SK-N-SH (cell line): Measurements from ENCODE around the gene C9orf85. TPM values are rescaled to one million over a fixed set of nuclear protein-coding genes. Genes with fewer than 3 reads are reported as not detected.
"Not testable (repeated sequence)": the region's sequence is repeated elsewhere in the genome, so short reads cannot be mapped to it uniquely, and the experiment has no call there.

Source experiments
- CTCF ChIA-PET: fragments of 300-600, 350-600 bp; formaldehyde crosslinking; extraction: SDS; loops from one replicate; lab custom pipeline; 2021; lab: Yijun Ruan, JAX
- POLR2A ChIA-PET: fragments of 350-600 bp; sonication (Branson Sonifier 250); formaldehyde crosslinking; extraction: SDS; loops from one replicate; lab custom pipeline; 2020; ENCODE audit warnings: antibody characterized with exemption, inconsistent platforms; lab: Yijun Ruan, JAX
- DNase-seq: peaks from one replicate; pipeline ENCODE4 v3.0.0; 2012
- H2AFZ ChIP-seq: fragments of 200-600 bp; sonication (generic); 2 replicates; pipeline ENCODE4 v1.8.1; 2016; ENCODE audit warnings: antibody characterized with exemption, mild to moderate bottlenecking, low read depth
- H3F3A ChIP-seq: fragments of 200-600 bp; sonication (generic); replicated peaks from 2 replicates; pipeline ENCODE3; 2016; ENCODE audit warnings: antibody characterized with exemption, mild to moderate bottlenecking; ENCODE audit not compliant: insufficient read depth
- H3K27ac ChIP-seq, 2 experiments: fragments of 200-500 bp in 1 of 2; fragments of 200-600 bp in 1 of 2; sonication (Bioruptor generic) in 1 of 2; sonication (generic), shearing (Covaris generic) in 1 of 2; 2 replicates each; pipeline versions ENCODE4 v1.5.1 to v1.6.1; 2014 to 2016; ENCODE audit warnings: low read depth in 2 of 2, inconsistent platforms in 1 of 2, low read length in 1 of 2, mild to moderate bottlenecking in 1 of 2, mixed read lengths in 1 of 2
- H3K27me3 ChIP-seq: fragments of 200-600 bp; sonication (generic), shearing (Covaris generic); 2 replicates; pipeline ENCODE4 v1.6.1; 2016; ENCODE audit warnings: mixed run types; ENCODE audit not compliant: insufficient read depth
- H3K36me3 ChIP-seq, 2 experiments: fragments of 200-500 bp in 1 of 2; fragments of 200-600 bp in 1 of 2; sonication (Bioruptor generic) in 1 of 2; sonication (generic) in 1 of 2; replicated peaks in 1 of 2; 2 replicates each; pipeline versions ENCODE3 to v1.5.1; 2014 to 2016; ENCODE audit warnings: low read length in 1 of 2, mild to moderate bottlenecking in 1 of 2; ENCODE audit not compliant: insufficient read depth in 2 of 2, control insufficient read depth in 1 of 2
- H3K4me1 ChIP-seq, 2 experiments: fragments of 200-500 bp in 1 of 2; fragments of 200-600 bp in 1 of 2; sonication (Bioruptor generic) in 1 of 2; sonication (generic), shearing (Covaris generic) in 1 of 2; 2 replicates each; pipeline versions ENCODE4 v1.5.1 to v1.6.1; 2014 to 2016; ENCODE audit warnings: low read depth in 1 of 2, low read length in 1 of 2, mixed run types in 1 of 2; ENCODE audit not compliant: insufficient read depth in 2 of 2, control insufficient read depth in 1 of 2
- H3K4me2 ChIP-seq: fragments of 200-600 bp; sonication (generic), shearing (Covaris generic); 2 replicates; pipeline ENCODE4 v1.6.1; 2017; ENCODE audit warnings: mixed run types
- H3K4me3 ChIP-seq, 2 experiments: fragments of 200-500 bp in 1 of 2; fragments of 200-600 bp in 1 of 2; sonication (Bioruptor generic) in 1 of 2; sonication (generic), shearing (Covaris generic) in 1 of 2; 2 replicates each; pipeline versions ENCODE4 v1.5.1 to v1.8.1; 2014 to 2016; ENCODE audit warnings: low read depth in 2 of 2, inconsistent platforms in 1 of 2, low read length in 1 of 2, mild to moderate bottlenecking in 1 of 2, mixed read lengths in 1 of 2, moderate library complexity in 1 of 2
- H3K79me2 ChIP-seq: fragments of 200-600 bp; sonication (generic); 2 replicates; pipeline ENCODE4 v1.8.1; 2017; ENCODE audit warnings: mild to moderate bottlenecking; ENCODE audit not compliant: insufficient read depth
- H3K9ac ChIP-seq: fragments of 200-600 bp; sonication (generic); 2 replicates; pipeline ENCODE4 v1.6.1; 2017; ENCODE audit warnings: mixed run types
- H3K9me2 ChIP-seq: fragments of 200-600 bp; sonication (generic); 2 replicates; pipeline ENCODE4 v1.6.1; 2017; ENCODE audit warnings: mixed run types
- H3K9me3 ChIP-seq: fragments of 200-600 bp; sonication (generic); 2 replicates; pipeline ENCODE4 v1.6.1; 2017; ENCODE audit warnings: mixed run types, mild to moderate bottlenecking, moderate library complexity
- H4K20me1 ChIP-seq: fragments of 200-600 bp; sonication (generic); 2 replicates; pipeline ENCODE4 v1.6.1; 2017; ENCODE audit warnings: mild to moderate bottlenecking, mixed run types; ENCODE audit not compliant: insufficient read depth
- CHD2 ChIP-seq: fragments of 150-350 bp; IDR thresholded peaks from 2 replicates; pipeline ENCODE4 v1.6.1; 2018; ENCODE audit warnings: low read length; ENCODE audit not compliant: partially characterized antibody
- ELF1 ChIP-seq: IDR thresholded peaks from 2 replicates; pipeline ENCODE4 v1.4.0; 2012
- EP300 ChIP-seq, 2 experiments: IDR thresholded peaks; 2 replicates each; pipeline versions ENCODE4 v1.4.0 to v1.6.1; 2012; ENCODE audit warnings: borderline replicate concordance in 1 of 2, low read depth in 1 of 2, low read length in 1 of 2
- EZH2phosphoT487 ChIP-seq: fragments of 200-600 bp; sonication (generic); IDR thresholded peaks from 2 replicates; pipeline ENCODE4 v1.6.1; 2017; ENCODE audit warnings: low read depth, mixed run types, mild to moderate bottlenecking, antibody characterized with exemption, moderate library complexity, borderline replicate concordance
- FOXJ3 ChIP-seq: sonication (generic); formaldehyde crosslinking; IDR thresholded peaks from 2 replicates; pipeline ENCODE4 v1.5.1; 2020; ENCODE audit warnings: mild to moderate bottlenecking, missing genetic modification reagents
- FOXM1 ChIP-seq: IDR thresholded peaks from 2 replicates; pipeline ENCODE4 v1.4.0; 2012; ENCODE audit warnings: low read depth, mild to moderate bottlenecking
- GABPA ChIP-seq: IDR thresholded peaks from 2 replicates; pipeline ENCODE4 v1.4.0; 2012; ENCODE audit warnings: low read depth, mild to moderate bottlenecking
- JUND ChIP-seq: IDR thresholded peaks from 2 replicates; pipeline ENCODE4 v1.4.0; 2012
- NFIC ChIP-seq: IDR thresholded peaks from 2 replicates; pipeline ENCODE4 v1.4.0; 2012; ENCODE audit warnings: borderline replicate concordance
- POLR2AphosphoS5 ChIP-seq: IDR thresholded peaks from 2 replicates; pipeline ENCODE4 v1.6.1; 2012; ENCODE audit warnings: low read depth, low read length
- RAD21 ChIP-seq: IDR thresholded peaks from 2 replicates; pipeline ENCODE4 v1.6.1; 2012; ENCODE audit warnings: mild to moderate bottlenecking, low read length
- RFX5 ChIP-seq: IDR thresholded peaks from 2 replicates; pipeline ENCODE4 v1.6.1; 2012; ENCODE audit warnings: mild to moderate bottlenecking, improper control_type of control experiment, low read length
- TAF1 ChIP-seq: IDR thresholded peaks from 2 replicates; pipeline ENCODE4 v1.6.1; 2012; ENCODE audit warnings: low read depth, mild to moderate bottlenecking, low read length, moderate library complexity, borderline replicate concordance
- YY1 ChIP-seq: IDR thresholded peaks from 2 replicates; pipeline ENCODE4 v1.4.0; 2012; ENCODE audit warnings: low read depth, mild to moderate bottlenecking
- WGBS: methylation state at CpG from one replicate; pipeline ENCODE4 v1.1.6; 2017; ENCODE audit warnings: low lambda C conversion rate; 5-methylcytosine and 5-hydroxymethylcytosine counted together
- polyA plus RNA-seq, 3 experiments: library from polyadenylated mRNA; depleted of rRNA; stranded (reverse); fragments of >200 nt; gene quantifications; 2 replicates each; pipeline ENCODE4 v1.2.3, GENCODE V29; 2012
- TF ChIP-seq, protein P1 (sequence below): IDR thresholded peaks from 2 replicates; pipeline ENCODE4 v1.4.0; 2012; ENCODE audit warnings: low read depth, borderline replicate concordance
- TF ChIP-seq, protein P2 (sequence below): fragments of 200-600 bp; sonication (generic); IDR thresholded peaks from 2 replicates; pipeline ENCODE4 v1.6.1; 2017; ENCODE audit warnings: antibody characterized with exemption, mild to moderate bottlenecking, moderate library complexity

The C9orf85 gene
- polyA plus RNA-seq, 1 of the 3 experiments (the other 2 are of a cell fraction) = 11.1 TPM

DNA sequence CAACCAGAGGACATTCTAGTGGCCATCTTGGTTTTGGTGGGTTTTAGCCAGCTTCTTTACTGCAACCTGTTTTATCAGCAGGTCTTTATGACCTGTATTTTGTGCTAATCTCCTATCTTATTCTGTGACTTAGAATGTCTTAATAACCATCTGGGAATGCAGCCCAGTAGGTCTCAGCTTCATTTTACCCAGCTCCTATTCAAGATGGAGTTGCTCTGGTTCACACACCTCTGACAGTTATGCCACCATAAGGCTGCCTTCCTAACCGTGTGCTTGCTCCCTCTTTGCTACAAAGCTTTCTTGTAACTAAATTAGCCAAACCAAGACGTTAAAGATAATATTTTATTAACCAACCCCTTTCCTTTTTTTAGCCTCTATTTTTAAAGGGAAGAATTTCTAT is 43.2 kb downstream of the C9orf85 start:
- H4K20me1 ChIP-seq, H3K4me1 ChIP-seq, H3K9me2 ChIP-seq, H3K27ac ChIP-seq, H3K4me3 ChIP-seq, H3K9me3 ChIP-seq, DNase-seq, H3K9ac ChIP-seq, H2AFZ ChIP-seq, CTCF ChIA-PET, POLR2A ChIA-PET, H3K27me3 ChIP-seq, H3F3A ChIP-seq, H3K79me2 ChIP-seq, H3K4me2 ChIP-seq: not testable (repeated sequence)
- H3K36me3 ChIP-seq = peaks cover 21 to 22% of the 10 kb centered on the region in 2 experiments
- WGBS = 92% methylated on average over 2 of the region's 2 CpGs

DNA sequence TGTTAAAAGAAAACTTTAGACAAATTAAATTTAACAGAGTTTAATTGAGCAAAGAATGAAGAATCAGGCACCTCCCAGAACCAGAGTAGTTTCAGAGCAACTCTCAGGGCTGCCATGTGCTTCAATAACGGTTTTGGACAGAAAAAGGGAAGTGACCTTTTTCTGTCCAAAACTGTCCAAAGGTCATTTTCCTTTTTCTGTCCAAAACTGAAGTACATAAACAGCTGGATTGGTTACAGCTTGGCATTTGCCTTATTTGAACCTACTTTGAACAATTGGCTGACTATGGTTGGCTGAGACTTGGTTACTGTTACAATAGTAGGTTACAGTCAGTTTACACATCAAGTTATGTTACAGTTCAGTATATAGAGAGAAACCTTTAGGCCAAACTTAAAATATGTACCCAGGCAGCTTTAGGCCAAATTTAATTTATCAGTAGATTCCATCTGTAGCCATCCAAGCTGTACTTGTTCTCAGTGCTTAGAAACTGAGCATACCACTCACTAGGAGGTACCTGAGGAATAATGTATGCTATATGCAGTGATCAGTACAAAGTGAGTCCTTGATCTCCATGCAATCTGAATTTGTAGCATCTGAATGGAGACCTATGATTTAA is 44.0 kb downstream of the C9orf85 start:
- Histone ChIP-seq H3K27ac (no peak overlapping the region), H3K4me2 (no peak overlapping the region), H4K20me1 (no peaks in the 10 kb centered on the region), H2AFZ (no peak overlapping the region), H3K4me3 (no peak overlapping the region), H3K9ac (no peak overlapping the region), H3K9me3 (no peaks in the 10 kb centered on the region), H3K79me2 (no peaks in the 10 kb centered on the region), H3K4me1 (no peaks in the 10 kb centered on the region; a peak in 1 of 4 replicates), H3F3A (no peaks in the 10 kb centered on the region), H3K9me2 (no peaks in the 10 kb centered on the region), H3K36me3 (peaks cover 17 to 24% of the 10 kb centered on the region in 2 experiments), H3K27me3 (no peaks in the 10 kb centered on the region)
- WGBS = 83% methylated on average over 1 of the region's 1 CpG
- no peak for DNase-seq
- ChIA-PET POLR2A (no interaction called here), CTCF (no interaction called here)
- no peak for TF ChIP-seq TAF1
- TF ChIP-seq, protein P1, sequence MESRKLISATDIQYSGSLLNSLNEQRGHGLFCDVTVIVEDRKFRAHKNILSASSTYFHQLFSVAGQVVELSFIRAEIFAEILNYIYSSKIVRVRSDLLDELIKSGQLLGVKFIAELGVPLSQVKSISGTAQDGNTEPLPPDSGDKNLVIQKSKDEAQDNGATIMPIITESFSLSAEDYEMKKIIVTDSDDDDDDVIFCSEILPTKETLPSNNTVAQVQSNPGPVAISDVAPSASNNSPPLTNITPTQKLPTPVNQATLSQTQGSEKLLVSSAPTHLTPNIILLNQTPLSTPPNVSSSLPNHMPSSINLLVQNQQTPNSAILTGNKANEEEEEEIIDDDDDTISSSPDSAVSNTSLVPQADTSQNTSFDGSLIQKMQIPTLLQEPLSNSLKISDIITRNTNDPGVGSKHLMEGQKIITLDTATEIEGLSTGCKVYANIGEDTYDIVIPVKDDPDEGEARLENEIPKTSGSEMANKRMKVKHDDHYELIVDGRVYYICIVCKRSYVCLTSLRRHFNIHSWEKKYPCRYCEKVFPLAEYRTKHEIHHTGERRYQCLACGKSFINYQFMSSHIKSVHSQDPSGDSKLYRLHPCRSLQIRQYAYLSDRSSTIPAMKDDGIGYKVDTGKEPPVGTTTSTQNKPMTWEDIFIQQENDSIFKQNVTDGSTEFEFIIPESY = no peak
- no peak for TF ChIP-seq ELF1
- TF ChIP-seq JUND = no peak
- TF ChIP-seq FOXJ3 = no peak
- TF ChIP-seq YY1 = no peak
- no peak for TF ChIP-seq GABPA
- TF ChIP-seq RAD21 = no peak
- no peak for TF ChIP-seq EP300 (IDR thresholded peaks at IDR 0.05; ENCODE audit: borderline replicate concordance in 1 of 2, low read depth in 1 of 2, low read length in 1 of 2)
- TF ChIP-seq FOXM1 = no peak
- TF ChIP-seq EZH2phosphoT487 = no peak
- TF ChIP-seq RFX5 = no peak
- TF ChIP-seq, protein P2, sequence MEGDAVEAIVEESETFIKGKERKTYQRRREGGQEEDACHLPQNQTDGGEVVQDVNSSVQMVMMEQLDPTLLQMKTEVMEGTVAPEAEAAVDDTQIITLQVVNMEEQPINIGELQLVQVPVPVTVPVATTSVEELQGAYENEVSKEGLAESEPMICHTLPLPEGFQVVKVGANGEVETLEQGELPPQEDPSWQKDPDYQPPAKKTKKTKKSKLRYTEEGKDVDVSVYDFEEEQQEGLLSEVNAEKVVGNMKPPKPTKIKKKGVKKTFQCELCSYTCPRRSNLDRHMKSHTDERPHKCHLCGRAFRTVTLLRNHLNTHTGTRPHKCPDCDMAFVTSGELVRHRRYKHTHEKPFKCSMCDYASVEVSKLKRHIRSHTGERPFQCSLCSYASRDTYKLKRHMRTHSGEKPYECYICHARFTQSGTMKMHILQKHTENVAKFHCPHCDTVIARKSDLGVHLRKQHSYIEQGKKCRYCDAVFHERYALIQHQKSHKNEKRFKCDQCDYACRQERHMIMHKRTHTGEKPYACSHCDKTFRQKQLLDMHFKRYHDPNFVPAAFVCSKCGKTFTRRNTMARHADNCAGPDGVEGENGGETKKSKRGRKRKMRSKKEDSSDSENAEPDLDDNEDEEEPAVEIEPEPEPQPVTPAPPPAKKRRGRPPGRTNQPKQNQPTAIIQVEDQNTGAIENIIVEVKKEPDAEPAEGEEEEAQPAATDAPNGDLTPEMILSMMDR = no peak
- TF ChIP-seq CHD2 = no peak
- TF ChIP-seq NFIC = no peak
- no peak for TF ChIP-seq POLR2AphosphoS5
